Measurements from ENCODE around the gene NCF1.
"Not testable (repeated sequence)": the region's sequence is repeated elsewhere in the genome, so short reads cannot be mapped to it uniquely, and the experiment has no call there.

GRCh38 chr7:74829959-74830358, 56.1 kb downstream of the NCF1 start:
- not testable (repeated sequence) for TF ChIP-seq POLR2A (IDR thresholded peaks at IDR 0.05; ENCODE audit: low read length); ZFP36 (IDR thresholded peaks at IDR 0.05; ENCODE audit: borderline replicate concordance, partially characterized antibody); CEBPB (IDR thresholded peaks at IDR 0.05); SMC3 (IDR thresholded peaks at IDR 0.05); TFCP2L1 (CRISPR knock-in tag; IDR thresholded peaks at IDR 0.05); MAZ (IDR thresholded peaks at IDR 0.05; ENCODE audit: borderline replicate concordance, low read depth, low read length); CHD4 (IDR thresholded peaks at IDR 0.05; ENCODE audit: borderline replicate concordance)
- TF ChIP-seq, protein P1, sequence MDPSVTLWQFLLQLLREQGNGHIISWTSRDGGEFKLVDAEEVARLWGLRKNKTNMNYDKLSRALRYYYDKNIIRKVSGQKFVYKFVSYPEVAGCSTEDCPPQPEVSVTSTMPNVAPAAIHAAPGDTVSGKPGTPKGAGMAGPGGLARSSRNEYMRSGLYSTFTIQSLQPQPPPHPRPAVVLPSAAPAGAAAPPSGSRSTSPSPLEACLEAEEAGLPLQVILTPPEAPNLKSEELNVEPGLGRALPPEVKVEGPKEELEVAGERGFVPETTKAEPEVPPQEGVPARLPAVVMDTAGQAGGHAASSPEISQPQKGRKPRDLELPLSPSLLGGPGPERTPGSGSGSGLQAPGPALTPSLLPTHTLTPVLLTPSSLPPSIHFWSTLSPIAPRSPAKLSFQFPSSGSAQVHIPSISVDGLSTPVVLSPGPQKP (IDR thresholded peaks at IDR 0.05; ENCODE audit: low read depth, low read length) = not testable (repeated sequence)

All from A549 (cell line).